SK-N-SH treated with all-trans-retinoic acid at 6 μM for 48 hours (cell line): ENCODE results near the gene RFESD.
A peak's percentile ranks its signal among the peaks of the same experiment; 100 is the strongest.

Experiments
- ATAC-seq: fragments of 200-7000 bp; cut with Tn5 transposase; 3 replicates; pipeline ENCODE4 v1.9.1; 2020; ENCODE audit warnings: mild to moderate bottlenecking, moderate library complexity
- ARNTL ChIP-seq: fragments of 450-650 bp; formaldehyde crosslinking; IDR thresholded peaks from 2 replicates; pipeline ENCODE4 v1.5.0; 2020; ENCODE audit warnings: low read depth, mild to moderate bottlenecking, moderate library complexity, borderline replicate concordance
- BACH2 ChIP-seq: fragments of 250-450 bp; sonication (Bioruptor Pico); IDR thresholded peaks from 2 replicates; pipeline ENCODE4 v1.9.0; 2021; ENCODE audit warnings: mild to moderate bottlenecking, borderline replicate concordance
- CREB5 ChIP-seq: fragments of 250-450 bp; sonication (Bioruptor Pico); IDR thresholded peaks from 2 replicates; pipeline ENCODE4 v1.5.1; 2020; ENCODE audit warnings: low read depth, mild to moderate bottlenecking, moderate library complexity
- CSDC2 ChIP-seq: fragments of 250-450 bp; sonication (Bioruptor Pico); IDR thresholded peaks from 2 replicates; pipeline ENCODE4 v1.5.0; 2020; ENCODE audit warnings: mild to moderate bottlenecking, moderate library complexity
- CSRNP3 ChIP-seq: fragments of 250-450 bp; sonication (Bioruptor Pico); IDR thresholded peaks from 2 replicates; pipeline ENCODE4 v1.5.1; 2021; ENCODE audit warnings: mild to moderate bottlenecking, moderate library complexity
- GLIS3 ChIP-seq: fragments of 250-450 bp; sonication (Bioruptor Pico); IDR thresholded peaks from 2 replicates; pipeline ENCODE4 v1.5.0; 2020; ENCODE audit warnings: mild to moderate bottlenecking, moderate library complexity
- ISL1 ChIP-seq: fragments of 250-450 bp; sonication (Bioruptor Pico); IDR thresholded peaks from 2 replicates; pipeline ENCODE4 v2.1.2; 2022; ENCODE audit warnings: mild to moderate bottlenecking, moderate library complexity
- OSR1 ChIP-seq: fragments of 250-450 bp; sonication (Bioruptor Pico); IDR thresholded peaks from 2 replicates; pipeline ENCODE4 v1.8.0; 2022; ENCODE audit warnings: moderate library complexity, mild to moderate bottlenecking, inconsistent platforms
- POU6F1 ChIP-seq: fragments of 250-450 bp; sonication (Bioruptor Pico); IDR thresholded peaks from 2 replicates; pipeline ENCODE4 v1.8.0; 2021; ENCODE audit warnings: low read depth, mild to moderate bottlenecking, moderate library complexity, borderline replicate concordance
- PPARA ChIP-seq: fragments of 250-450 bp; sonication (Bioruptor Pico); IDR thresholded peaks from 2 replicates; pipeline ENCODE4 v1.5.0; 2020; ENCODE audit warnings: mild to moderate bottlenecking, borderline replicate concordance
- RARB ChIP-seq: fragments of 250-450 bp; sonication (Bioruptor Pico); IDR thresholded peaks from 2 replicates; pipeline ENCODE4 v1.8.0; 2021; ENCODE audit warnings: mild to moderate bottlenecking, moderate library complexity
- SNAI2 ChIP-seq: fragments of 250-450 bp; sonication (Bioruptor Pico); IDR thresholded peaks from 2 replicates; pipeline ENCODE4 v1.5.0; 2020; ENCODE audit warnings: mild to moderate bottlenecking, moderate library complexity
- TCF4 ChIP-seq: fragments of 250-450 bp; sonication (Bioruptor Pico); IDR thresholded peaks from 2 replicates; pipeline ENCODE4 v1.8.0; 2021; ENCODE audit warnings: mild to moderate bottlenecking, moderate library complexity, borderline replicate concordance
- TOX ChIP-seq: fragments of 250-450 bp; sonication (Bioruptor Pico); IDR thresholded peaks from 2 replicates; pipeline ENCODE4 v1.8.0; 2021; ENCODE audit warnings: mild to moderate bottlenecking, moderate library complexity, borderline replicate concordance
- ZC3H10 ChIP-seq: fragments of 250-450 bp; sonication (Bioruptor Pico); IDR thresholded peaks from 2 replicates; pipeline ENCODE4 v1.5.1; 2021; ENCODE audit warnings: mild to moderate bottlenecking, moderate library complexity
- ZFP3 ChIP-seq: fragments of 250-450 bp; sonication (Bioruptor Pico); IDR thresholded peaks from 2 replicates; pipeline ENCODE4 v1.5.0; 2020; ENCODE audit warnings: mild to moderate bottlenecking, moderate library complexity
- ZFP30 ChIP-seq: fragments of 450-650 bp; formaldehyde crosslinking; IDR thresholded peaks from 2 replicates; pipeline ENCODE4 v1.5.0; 2022; ENCODE audit warnings: mild to moderate bottlenecking, moderate library complexity
- ZNF565 ChIP-seq: fragments of 450-650 bp; formaldehyde crosslinking; conservative IDR thresholded peaks from 2 replicates; pipeline ENCODE4 v1.5.0; 2020; ENCODE audit warnings: low read depth, mild to moderate bottlenecking, moderate library complexity
- ZNF70 ChIP-seq: fragments of 450-650 bp; formaldehyde crosslinking; IDR thresholded peaks from 2 replicates; pipeline ENCODE4 v1.5.0; 2020; ENCODE audit warnings: mild to moderate bottlenecking, moderate library complexity
- ZNF8 ChIP-seq: fragments of 450-650 bp; formaldehyde crosslinking; IDR thresholded peaks from 2 replicates; pipeline ENCODE4 v1.5.0; 2020; ENCODE audit warnings: mild to moderate bottlenecking, moderate library complexity
- TF ChIP-seq, protein P1 (sequence below): fragments of 250-450 bp; sonication (Bioruptor Pico); IDR thresholded peaks from 2 replicates; pipeline ENCODE4 v1.8.0; 2020; ENCODE audit warnings: mild to moderate bottlenecking, moderate library complexity, borderline replicate concordance
- TF ChIP-seq, protein P2 (sequence below): fragments of 250-450 bp; sonication (Bioruptor Pico); IDR thresholded peaks from 2 replicates; pipeline ENCODE4 v1.5.0; 2020; ENCODE audit warnings: mild to moderate bottlenecking, moderate library complexity

RFESD gene

GRCh38 chr5:95682891-95683290 is 36.3 kb downstream of the RFESD start, which contains the start of gene SPATA9:
TSS of gene SPATA9 (minus strand) at chr5:95682991. CDS start at chr5:95682854, 137 bp downstream.
- no peak for TF ChIP-seq OSR1 (CRISPR knock-in tag)
- no peak for TF ChIP-seq ARNTL (CRISPR knock-in tag)
- TF ChIP-seq, protein P1, sequence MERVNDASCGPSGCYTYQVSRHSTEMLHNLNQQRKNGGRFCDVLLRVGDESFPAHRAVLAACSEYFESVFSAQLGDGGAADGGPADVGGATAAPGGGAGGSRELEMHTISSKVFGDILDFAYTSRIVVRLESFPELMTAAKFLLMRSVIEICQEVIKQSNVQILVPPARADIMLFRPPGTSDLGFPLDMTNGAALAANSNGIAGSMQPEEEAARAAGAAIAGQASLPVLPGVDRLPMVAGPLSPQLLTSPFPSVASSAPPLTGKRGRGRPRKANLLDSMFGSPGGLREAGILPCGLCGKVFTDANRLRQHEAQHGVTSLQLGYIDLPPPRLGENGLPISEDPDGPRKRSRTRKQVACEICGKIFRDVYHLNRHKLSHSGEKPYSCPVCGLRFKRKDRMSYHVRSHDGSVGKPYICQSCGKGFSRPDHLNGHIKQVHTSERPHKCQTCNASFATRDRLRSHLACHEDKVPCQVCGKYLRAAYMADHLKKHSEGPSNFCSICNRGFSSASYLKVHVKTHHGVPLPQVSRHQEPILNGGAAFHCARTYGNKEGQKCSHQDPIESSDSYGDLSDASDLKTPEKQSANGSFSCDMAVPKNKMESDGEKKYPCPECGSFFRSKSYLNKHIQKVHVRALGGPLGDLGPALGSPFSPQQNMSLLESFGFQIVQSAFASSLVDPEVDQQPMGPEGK (CRISPR knock-in tag): no peak
- no peak for TF ChIP-seq ISL1 (CRISPR knock-in tag)
- no peak for TF ChIP-seq ZC3H10 (CRISPR knock-in tag)
- no peak for TF ChIP-seq RARB (CRISPR knock-in tag)
- TF ChIP-seq BACH2: no peak
- TF ChIP-seq ZNF565 (CRISPR knock-in tag): no peak
- TF ChIP-seq TCF4 (CRISPR knock-in tag): no peak
- TF ChIP-seq ZNF8: no peak
- TF ChIP-seq CSDC2 (CRISPR knock-in tag): no peak
- no peak for TF ChIP-seq SNAI2 (CRISPR knock-in tag)
- TF ChIP-seq, protein P2, sequence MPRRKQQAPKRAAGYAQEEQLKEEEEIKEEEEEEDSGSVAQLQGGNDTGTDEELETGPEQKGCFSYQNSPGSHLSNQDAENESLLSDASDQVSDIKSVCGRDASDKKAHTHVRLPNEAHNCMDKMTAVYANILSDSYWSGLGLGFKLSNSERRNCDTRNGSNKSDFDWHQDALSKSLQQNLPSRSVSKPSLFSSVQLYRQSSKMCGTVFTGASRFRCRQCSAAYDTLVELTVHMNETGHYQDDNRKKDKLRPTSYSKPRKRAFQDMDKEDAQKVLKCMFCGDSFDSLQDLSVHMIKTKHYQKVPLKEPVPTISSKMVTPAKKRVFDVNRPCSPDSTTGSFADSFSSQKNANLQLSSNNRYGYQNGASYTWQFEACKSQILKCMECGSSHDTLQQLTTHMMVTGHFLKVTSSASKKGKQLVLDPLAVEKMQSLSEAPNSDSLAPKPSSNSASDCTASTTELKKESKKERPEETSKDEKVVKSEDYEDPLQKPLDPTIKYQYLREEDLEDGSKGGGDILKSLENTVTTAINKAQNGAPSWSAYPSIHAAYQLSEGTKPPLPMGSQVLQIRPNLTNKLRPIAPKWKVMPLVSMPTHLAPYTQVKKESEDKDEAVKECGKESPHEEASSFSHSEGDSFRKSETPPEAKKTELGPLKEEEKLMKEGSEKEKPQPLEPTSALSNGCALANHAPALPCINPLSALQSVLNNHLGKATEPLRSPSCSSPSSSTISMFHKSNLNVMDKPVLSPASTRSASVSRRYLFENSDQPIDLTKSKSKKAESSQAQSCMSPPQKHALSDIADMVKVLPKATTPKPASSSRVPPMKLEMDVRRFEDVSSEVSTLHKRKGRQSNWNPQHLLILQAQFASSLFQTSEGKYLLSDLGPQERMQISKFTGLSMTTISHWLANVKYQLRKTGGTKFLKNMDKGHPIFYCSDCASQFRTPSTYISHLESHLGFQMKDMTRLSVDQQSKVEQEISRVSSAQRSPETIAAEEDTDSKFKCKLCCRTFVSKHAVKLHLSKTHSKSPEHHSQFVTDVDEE (CRISPR knock-in tag): no peak
- no peak for TF ChIP-seq ZFP30 (CRISPR knock-in tag)
- no peak for TF ChIP-seq CREB5 (CRISPR knock-in tag)
- TF ChIP-seq ZFP3 (CRISPR knock-in tag): no peak
- no peak for TF ChIP-seq GLIS3 (CRISPR knock-in tag)
- no peak for TF ChIP-seq CSRNP3 (CRISPR knock-in tag)
- no peak for TF ChIP-seq PPARA (CRISPR knock-in tag)
- no peak for ATAC-seq

- ATAC-seq: no peak
- TF ChIP-seq CREB5 (CRISPR knock-in tag): no peak
- TF ChIP-seq ZNF565 (CRISPR knock-in tag): no peak
- no peak for TF ChIP-seq ZNF70 (CRISPR knock-in tag)
- no peak for TF ChIP-seq TOX
- TF ChIP-seq ZNF8: no peak
- no peak for TF ChIP-seq ARNTL (CRISPR knock-in tag)
- no peak for TF ChIP-seq OSR1 (CRISPR knock-in tag)
- TF ChIP-seq ZFP30 (CRISPR knock-in tag): no peak
These were observed 37.8 kb downstream of the RFESD start for GRCh38 chr5:95684361-95684760.

- peak; percentile 30; the same call in 1 of the 3 replicates for ATAC-seq
- TF ChIP-seq POU6F1 (CRISPR knock-in tag) (no peak), ZFP3 (CRISPR knock-in tag) (no peak), TOX (no peak), SNAI2 (CRISPR knock-in tag) (no peak), OSR1 (CRISPR knock-in tag) (no peak), GLIS3 (CRISPR knock-in tag) (no peak), CSDC2 (CRISPR knock-in tag) (no peak), RARB (CRISPR knock-in tag) (no peak), TCF4 (CRISPR knock-in tag) (no peak), PPARA (CRISPR knock-in tag) (no peak)
These were observed 40.1 kb downstream of the RFESD start for GRCh38 chr5:95686651-95687050.
